GM18505 (cell line): ENCODE data around the gene TIMM22.
"Not testable (repeated sequence)": the region's sequence is repeated elsewhere in the genome, so short reads cannot be mapped to it uniquely, and the experiment has no call there.

Source experiments
- ATAC-seq: cut with Tn5 transposase; IDR thresholded peaks from one replicate; pipeline ENCODE4 v1.9.1; 2021; ENCODE audit not compliant: unreplicated experiment
- POLR2A ChIP-seq: IDR thresholded peaks from 4 replicates; pipeline ENCODE4 v1.6.1; 2011; ENCODE audit warnings: borderline replicate concordance; ENCODE audit not compliant: insufficient read depth, insufficient read length; ENCODE audit errors: extremely low read depth

Gene TIMM22

DNA sequence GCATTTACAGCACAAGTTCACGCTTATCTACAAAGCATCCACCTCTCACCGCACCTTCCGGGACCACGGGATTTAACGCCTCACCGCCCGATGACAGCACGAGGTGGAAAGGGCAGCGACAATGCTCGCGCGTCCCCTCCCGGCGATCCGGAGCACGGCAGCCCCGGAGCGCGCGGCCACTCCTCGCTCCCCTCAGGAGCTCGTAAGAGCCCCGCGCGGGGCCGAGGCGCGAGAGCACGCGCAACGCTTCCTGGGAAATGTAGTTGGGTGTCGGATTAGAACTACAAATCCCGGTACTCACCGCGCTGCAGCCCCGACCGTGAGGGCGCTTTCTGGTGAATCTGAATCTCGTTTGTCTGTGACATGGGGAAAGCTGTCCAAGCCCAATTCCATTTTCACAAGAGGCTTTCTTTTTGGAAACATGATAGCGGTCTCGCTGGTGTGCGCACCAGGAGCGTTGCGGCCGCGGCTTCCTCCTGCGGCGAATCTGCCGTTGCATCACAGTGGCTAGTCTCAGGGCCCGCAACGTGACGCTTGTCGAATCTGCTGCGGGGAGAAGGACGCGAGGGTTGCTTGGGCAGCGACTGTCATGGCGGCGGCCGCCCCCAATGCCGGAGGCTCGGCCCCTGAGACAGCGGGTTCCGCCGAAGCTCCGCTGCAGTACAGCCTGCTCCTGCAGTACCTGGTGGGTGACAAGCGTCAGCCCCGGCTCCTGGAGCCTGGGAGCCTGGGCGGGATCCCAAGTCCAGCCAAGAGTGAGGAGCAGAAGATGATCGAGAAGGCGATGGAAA, at the start of gene TIMM22:
Gene TIMM22 (plus strand): TSS at position 576 of the 791 bp plus-strand sequence. CDS start 14 bp downstream, at position 590.
- peak; percentile 91 for TF ChIP-seq POLR2A
- ATAC-seq: peak; percentile 87

DNA sequence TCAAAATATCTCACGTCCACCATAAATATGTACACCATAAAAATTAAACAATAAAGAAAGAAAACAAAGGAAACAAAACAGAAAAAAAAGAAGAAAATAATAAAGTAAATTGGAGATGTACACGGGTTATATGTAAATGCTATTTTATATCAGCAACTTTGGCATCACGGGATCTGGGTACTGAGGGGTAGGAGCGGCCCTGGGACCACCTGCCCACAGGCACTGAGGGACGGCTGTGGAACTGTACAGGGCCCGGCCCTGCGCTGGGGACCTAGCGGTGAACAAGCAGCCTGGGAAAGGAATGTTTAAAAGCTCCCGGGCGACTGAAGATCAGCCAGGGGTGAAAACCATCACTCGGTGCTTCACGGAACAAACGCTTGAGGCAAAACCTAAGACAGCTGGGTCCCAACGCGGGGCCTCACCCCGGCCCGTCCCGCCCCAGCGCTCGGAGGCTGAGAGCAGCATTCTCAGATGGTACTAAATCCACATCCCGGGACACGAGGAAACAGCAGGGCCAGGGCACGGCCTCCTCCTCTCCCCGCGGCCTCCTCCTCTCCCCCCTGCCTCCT, 48.6 kb upstream of the TIMM22 start:
- no peak for TF ChIP-seq POLR2A
- no peak for ATAC-seq

DNA sequence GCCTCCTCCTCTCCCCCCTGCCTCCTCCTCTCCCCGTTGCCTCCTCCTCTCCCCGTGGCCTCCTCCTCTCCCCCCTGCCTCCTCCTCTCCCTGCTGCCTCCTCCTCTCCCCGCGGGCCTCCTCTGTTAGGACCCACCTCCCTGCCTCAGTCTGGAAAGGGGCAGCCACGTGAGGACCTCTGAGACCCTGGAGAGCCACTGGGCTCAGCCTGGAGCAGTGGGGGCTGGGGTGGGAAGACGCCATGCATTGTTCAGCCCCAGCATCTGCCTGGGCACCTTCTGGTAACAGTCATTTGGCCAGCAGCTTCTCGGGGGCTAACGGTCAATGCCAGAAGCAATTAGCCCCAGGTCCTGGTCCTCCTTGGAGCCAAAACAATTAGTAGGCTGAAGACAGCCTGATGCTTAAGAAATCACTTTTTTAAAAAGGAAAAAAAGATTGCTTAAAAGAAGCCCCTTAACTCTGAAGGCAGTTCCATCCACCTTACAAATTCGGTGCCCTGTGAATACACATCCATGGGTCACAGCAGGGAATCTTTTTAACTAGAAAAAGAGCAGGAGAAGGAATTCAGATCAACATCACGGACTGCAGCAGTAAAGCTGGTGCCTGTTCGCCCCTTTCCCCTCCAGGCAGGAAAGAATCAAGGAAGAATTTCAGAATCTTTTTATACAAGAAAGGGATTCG, 47.2 kb upstream of the TIMM22 start:
- no peak for TF ChIP-seq POLR2A

DNA sequence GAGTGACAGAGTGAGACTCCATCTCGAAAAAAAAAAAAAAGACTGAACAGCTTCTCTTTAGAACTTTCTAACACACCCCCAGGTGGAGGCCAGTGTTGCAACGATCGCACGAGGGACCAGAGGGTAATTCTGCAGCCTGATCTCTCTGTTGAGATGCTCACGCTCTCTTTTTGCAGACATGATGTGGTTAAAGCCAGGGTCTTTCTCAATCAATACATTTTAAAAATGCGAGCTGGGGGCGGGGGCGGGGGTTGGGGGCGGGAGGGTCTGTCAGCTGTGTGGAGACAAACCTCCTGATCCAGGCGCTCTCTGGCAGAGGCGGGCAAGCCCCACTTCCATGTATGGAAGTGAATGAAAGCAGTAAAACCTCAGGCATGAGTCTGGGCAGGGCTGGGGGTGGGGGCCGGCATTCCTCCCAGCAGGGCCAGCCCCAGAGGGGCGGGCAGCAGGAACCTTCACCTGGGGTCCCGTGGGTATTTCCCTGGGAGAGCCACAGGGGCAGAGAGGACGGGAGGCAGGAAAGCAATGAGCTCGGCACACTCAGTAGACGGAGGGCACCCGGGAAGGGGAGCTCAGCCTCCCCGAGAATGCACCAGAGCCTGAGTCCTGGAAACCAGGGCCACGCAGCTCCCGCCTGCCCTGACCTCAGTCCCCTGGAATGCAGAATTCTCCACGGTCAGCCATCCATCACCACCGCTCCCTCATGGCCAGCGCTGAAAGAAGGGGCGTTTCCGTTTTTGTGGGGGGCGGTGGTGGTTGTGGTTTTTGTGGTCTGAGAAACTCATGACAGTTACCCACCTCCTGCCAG, 45.4 kb upstream of the TIMM22 start:
- no peak for TF ChIP-seq POLR2A
- ATAC-seq: no peak

More for the DNA sequence above, 47.2 kb upstream of the TIMM22 start:
- ATAC-seq: no peak

DNA sequence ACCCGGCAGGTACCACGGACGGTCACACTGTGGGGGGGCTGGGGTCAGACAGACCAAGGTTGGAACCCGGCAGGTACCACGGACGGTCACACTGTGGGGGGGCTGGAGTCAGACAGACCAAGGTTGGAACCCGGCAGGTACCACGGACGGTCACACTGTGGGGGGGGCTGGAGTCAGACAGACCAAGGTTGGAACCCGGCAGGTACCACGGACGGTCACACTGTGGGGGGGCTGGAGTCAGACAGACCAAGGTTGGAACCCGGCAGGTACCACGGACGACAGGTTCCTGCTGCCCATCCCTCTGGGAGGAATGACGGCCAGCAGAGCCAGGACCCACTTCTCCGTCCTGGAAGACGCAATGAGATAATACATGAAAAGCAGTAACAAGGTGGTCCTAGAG, 44.3 kb upstream of the TIMM22 start:
- ATAC-seq: not testable (repeated sequence)

DNA sequence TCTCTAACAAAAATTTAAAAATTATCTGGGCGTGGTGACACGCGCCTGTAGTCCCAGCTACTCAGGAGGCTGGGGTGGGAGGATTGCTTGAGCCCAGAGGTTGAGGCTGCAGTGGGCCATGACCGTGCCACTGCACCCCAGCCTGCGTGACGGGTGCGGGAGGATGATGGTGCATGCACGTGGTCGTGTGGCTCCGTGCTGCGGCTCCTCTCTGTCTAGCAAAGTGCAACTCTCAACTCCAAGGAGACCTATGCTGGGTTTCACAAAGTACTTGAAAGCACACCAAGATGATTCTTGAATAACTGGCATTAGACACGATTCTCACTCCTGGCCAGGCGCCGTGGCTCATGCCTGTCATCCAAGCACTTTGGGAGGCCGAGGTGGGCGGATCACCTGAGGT, 43.2 kb upstream of the TIMM22 start:
- TF ChIP-seq POLR2A: no peak
- ATAC-seq: no peak

DNA sequence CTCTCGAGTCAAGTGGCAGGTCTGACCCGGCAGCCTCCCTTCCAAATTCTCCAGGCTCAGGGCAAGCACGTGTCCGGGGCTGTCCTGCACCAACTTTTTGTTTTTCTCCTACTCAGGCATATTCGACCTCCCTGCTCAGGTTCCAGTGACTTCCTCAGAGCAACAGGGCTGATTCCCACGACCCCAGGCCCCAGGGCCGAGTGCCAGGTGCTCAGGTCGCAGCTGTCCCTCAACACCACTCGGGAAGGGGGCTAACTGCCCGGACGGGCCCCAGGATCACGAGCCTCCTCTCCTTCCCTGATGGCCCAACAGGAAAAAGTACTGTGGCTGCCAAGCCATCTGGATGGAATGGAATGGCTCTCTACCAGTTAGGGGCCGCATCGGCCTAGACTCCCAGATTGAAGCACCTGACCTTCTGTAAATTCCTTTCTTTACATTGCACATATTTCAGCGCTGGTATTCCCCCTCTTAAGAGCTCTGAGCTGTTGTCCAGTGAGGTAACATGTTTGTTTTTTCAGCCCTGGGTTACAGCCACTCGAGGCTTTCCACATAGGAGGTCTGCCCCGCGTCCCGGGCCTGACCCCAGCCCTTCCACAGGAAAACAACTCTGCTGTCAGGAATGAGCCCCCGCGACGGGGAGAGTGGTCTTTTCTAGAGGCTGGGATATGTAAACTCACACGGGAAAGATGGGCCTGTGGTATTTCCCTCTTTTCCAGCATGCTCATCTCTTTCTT, 42.3 kb upstream of the TIMM22 start:
- no peak for ATAC-seq

DNA sequence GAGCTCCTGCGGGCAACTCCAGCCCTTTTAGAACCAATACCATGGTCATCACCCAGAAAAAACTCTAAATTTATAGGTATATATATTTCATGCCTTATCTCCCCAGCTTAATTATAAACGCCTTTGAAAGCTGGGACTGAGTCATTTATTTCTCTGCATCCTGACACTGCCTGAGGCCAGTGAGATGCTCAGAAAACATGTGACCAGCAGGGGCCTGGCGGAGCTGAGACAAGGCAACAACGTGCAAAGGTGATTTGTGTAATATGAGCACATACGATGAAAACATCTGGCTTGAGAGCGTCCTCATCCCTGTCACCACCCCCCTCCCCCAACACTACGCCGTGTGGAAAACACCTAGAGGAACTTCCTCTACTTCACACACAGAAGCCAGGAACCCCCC, 40.0 kb upstream of the TIMM22 start:
- ATAC-seq: no peak
- no peak for TF ChIP-seq POLR2A

More for the DNA sequence above, 42.3 kb upstream of the TIMM22 start:
- no peak for TF ChIP-seq POLR2A

DNA sequence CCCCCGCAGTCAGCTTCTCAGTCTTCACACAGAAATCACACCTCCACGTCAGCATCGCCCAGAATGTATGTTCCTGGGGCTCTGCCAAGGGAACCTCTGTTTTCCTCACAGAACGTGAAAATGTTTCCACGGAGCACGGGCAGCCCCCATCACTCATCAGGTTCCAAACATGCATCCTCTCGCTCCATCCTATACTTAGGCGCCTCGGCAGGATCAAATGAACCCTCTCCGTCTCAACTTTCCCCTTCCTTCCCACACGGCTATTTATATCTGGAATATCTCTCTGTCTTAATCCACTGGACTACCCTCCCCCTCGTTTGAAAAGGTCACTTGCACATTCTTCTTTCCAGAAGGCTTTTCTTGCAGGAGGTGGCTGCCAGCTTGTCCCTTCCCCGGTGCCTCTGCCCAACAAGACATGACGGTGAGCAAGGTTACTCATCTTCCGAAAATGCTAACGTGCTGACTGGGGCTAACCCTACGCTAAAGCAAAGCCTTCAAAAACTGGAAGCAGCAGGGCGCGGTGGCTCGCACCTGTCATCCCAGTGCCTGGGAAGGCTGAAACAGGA, 39.0 kb upstream of the TIMM22 start:
- no peak for TF ChIP-seq POLR2A
- no peak for ATAC-seq

DNA sequence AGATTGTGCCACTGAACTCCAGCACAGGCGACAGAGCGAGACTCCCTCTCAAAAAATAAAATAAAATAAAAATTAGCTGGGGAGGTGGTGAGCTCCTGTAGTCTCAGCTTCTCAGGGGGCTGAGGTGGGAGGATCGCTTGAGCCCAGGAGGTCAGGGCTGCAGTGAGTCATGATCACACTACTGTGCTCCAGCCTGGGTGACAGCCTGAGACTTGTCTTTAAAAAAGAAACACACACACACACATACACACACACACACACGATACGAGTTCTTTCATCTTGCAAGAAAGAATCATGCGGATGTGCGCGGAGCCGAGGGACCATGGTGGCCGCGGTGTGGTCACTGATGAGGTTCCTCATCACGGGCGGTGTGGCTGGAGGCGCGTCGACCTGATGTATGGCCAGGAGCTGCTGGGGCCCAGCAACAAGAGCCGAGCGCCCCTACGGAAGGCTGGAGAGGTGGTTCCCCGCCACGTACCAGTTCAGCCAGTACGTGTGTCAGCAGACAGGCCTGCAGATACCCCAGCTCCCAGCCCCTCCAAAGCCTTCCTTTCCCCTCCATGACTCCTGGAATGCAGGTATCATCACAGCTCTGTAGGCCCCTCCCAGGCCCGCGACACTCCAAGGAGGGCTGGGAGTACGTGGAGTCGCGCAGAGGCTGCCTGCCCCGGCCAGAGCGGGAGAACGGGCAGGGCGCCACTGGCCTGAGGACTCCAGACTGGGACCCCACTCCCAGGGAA, 38.0 kb upstream of the TIMM22 start:
- no peak for TF ChIP-seq POLR2A
- ATAC-seq: no peak

DNA sequence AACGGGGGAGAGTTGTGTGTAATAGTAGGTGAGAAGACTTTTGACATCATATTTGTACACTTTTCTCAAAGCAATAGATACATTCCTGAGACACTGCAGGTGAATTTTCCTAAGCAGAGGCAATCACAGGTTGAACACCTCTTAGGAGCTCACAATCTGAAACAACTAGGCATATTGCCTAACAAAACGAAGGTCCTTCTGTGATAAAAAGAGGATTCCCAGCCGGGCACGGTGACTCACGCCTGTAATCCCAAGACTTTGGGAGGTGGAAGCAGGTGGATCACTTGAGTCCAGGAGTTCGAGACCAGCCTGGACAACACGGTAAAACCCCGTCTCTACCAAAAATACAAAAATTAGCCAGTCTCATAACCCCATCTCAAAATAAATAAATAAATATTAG, 34.8 kb upstream of the TIMM22 start:
- no peak for TF ChIP-seq POLR2A
- no peak for ATAC-seq

DNA sequence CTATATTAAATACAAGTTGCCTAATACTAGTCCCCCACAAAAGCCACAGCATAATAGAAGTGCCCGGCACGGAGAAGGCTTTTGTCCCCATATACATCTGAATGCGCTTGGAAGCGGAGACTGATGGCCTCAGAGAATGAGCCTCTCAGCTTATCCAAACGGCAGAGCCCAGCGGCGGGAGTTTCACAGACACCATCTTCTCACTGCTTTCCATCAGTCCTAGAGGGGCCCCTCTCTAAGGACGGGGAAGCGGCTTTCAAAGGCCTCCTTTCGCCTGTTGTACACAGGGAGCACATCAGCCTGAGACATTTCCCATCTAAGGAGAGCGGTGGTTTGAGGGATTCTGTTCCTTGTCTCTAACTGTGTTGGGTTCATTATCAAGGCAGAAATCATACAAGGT, 34.3 kb upstream of the TIMM22 start:
- ATAC-seq: no peak
- no peak for TF ChIP-seq POLR2A
